SK-N-SH (cell line): ENCODE measurements around the gene BRCA2. TPM values are rescaled to one million over a fixed set of nuclear protein-coding genes. Genes with fewer than 3 reads are reported as not detected.

Experiments
- CTCF ChIA-PET: fragments of 300-600, 350-600 bp; formaldehyde crosslinking; extraction: SDS; loops from one replicate; lab custom pipeline; 2021; lab: Yijun Ruan, JAX
- POLR2A ChIA-PET: fragments of 350-600 bp; sonication (Branson Sonifier 250); formaldehyde crosslinking; extraction: SDS; loops from one replicate; lab custom pipeline; 2020; ENCODE audit warnings: antibody characterized with exemption, inconsistent platforms; lab: Yijun Ruan, JAX
- DNase-seq: peaks from one replicate; pipeline ENCODE4 v3.0.0; 2012
- H2AFZ ChIP-seq: fragments of 200-600 bp; sonication (generic); 2 replicates; pipeline ENCODE4 v1.8.1; 2016; ENCODE audit warnings: antibody characterized with exemption, mild to moderate bottlenecking, low read depth
- H3F3A ChIP-seq: fragments of 200-600 bp; sonication (generic); replicated peaks from 2 replicates; pipeline ENCODE3; 2016; ENCODE audit warnings: antibody characterized with exemption, mild to moderate bottlenecking; ENCODE audit not compliant: insufficient read depth
- H3K27ac ChIP-seq, 2 experiments: fragments of 200-500 bp in 1 of 2; fragments of 200-600 bp in 1 of 2; sonication (Bioruptor generic) in 1 of 2; sonication (generic), shearing (Covaris generic) in 1 of 2; 2 replicates each; pipeline versions ENCODE4 v1.5.1 to v1.6.1; 2014 to 2016; ENCODE audit warnings: low read depth in 2 of 2, inconsistent platforms in 1 of 2, low read length in 1 of 2, mild to moderate bottlenecking in 1 of 2, mixed read lengths in 1 of 2
- H3K27me3 ChIP-seq: fragments of 200-600 bp; sonication (generic), shearing (Covaris generic); 2 replicates; pipeline ENCODE4 v1.6.1; 2016; ENCODE audit warnings: mixed run types; ENCODE audit not compliant: insufficient read depth
- H3K36me3 ChIP-seq, 2 experiments: fragments of 200-500 bp in 1 of 2; fragments of 200-600 bp in 1 of 2; sonication (Bioruptor generic) in 1 of 2; sonication (generic) in 1 of 2; replicated peaks in 1 of 2; 2 replicates each; pipeline versions ENCODE3 to v1.5.1; 2014 to 2016; ENCODE audit warnings: low read length in 1 of 2, mild to moderate bottlenecking in 1 of 2; ENCODE audit not compliant: insufficient read depth in 2 of 2, control insufficient read depth in 1 of 2
- H3K4me1 ChIP-seq, 2 experiments: fragments of 200-500 bp in 1 of 2; fragments of 200-600 bp in 1 of 2; sonication (Bioruptor generic) in 1 of 2; sonication (generic), shearing (Covaris generic) in 1 of 2; 2 replicates each; pipeline versions ENCODE4 v1.5.1 to v1.6.1; 2014 to 2016; ENCODE audit warnings: low read depth in 1 of 2, low read length in 1 of 2, mixed run types in 1 of 2; ENCODE audit not compliant: insufficient read depth in 2 of 2, control insufficient read depth in 1 of 2
- H3K4me2 ChIP-seq: fragments of 200-600 bp; sonication (generic), shearing (Covaris generic); 2 replicates; pipeline ENCODE4 v1.6.1; 2017; ENCODE audit warnings: mixed run types
- H3K4me3 ChIP-seq, 2 experiments: fragments of 200-500 bp in 1 of 2; fragments of 200-600 bp in 1 of 2; sonication (Bioruptor generic) in 1 of 2; sonication (generic), shearing (Covaris generic) in 1 of 2; 2 replicates each; pipeline versions ENCODE4 v1.5.1 to v1.8.1; 2014 to 2016; ENCODE audit warnings: low read depth in 2 of 2, inconsistent platforms in 1 of 2, low read length in 1 of 2, mild to moderate bottlenecking in 1 of 2, mixed read lengths in 1 of 2, moderate library complexity in 1 of 2
- H3K79me2 ChIP-seq: fragments of 200-600 bp; sonication (generic); 2 replicates; pipeline ENCODE4 v1.8.1; 2017; ENCODE audit warnings: mild to moderate bottlenecking; ENCODE audit not compliant: insufficient read depth
- H3K9ac ChIP-seq: fragments of 200-600 bp; sonication (generic); 2 replicates; pipeline ENCODE4 v1.6.1; 2017; ENCODE audit warnings: mixed run types
- H3K9me2 ChIP-seq: fragments of 200-600 bp; sonication (generic); 2 replicates; pipeline ENCODE4 v1.6.1; 2017; ENCODE audit warnings: mixed run types
- H3K9me3 ChIP-seq: fragments of 200-600 bp; sonication (generic); 2 replicates; pipeline ENCODE4 v1.6.1; 2017; ENCODE audit warnings: mixed run types, mild to moderate bottlenecking, moderate library complexity
- H4K20me1 ChIP-seq: fragments of 200-600 bp; sonication (generic); 2 replicates; pipeline ENCODE4 v1.6.1; 2017; ENCODE audit warnings: mild to moderate bottlenecking, mixed run types; ENCODE audit not compliant: insufficient read depth
- CHD2 ChIP-seq: fragments of 150-350 bp; IDR thresholded peaks from 2 replicates; pipeline ENCODE4 v1.6.1; 2018; ENCODE audit warnings: low read length; ENCODE audit not compliant: partially characterized antibody
- CTCF ChIP-seq: fragments of 200-600 bp; sonication (generic); IDR thresholded peaks from 2 replicates; pipeline ENCODE4 v1.6.1; 2017; ENCODE audit warnings: antibody characterized with exemption, mild to moderate bottlenecking, moderate library complexity
- NFIC ChIP-seq: IDR thresholded peaks from 2 replicates; pipeline ENCODE4 v1.4.0; 2012; ENCODE audit warnings: borderline replicate concordance
- RAD21 ChIP-seq: IDR thresholded peaks from 2 replicates; pipeline ENCODE4 v1.6.1; 2012; ENCODE audit warnings: mild to moderate bottlenecking, low read length
- SMC3 ChIP-seq: IDR thresholded peaks from 2 replicates; pipeline ENCODE4 v1.6.1; 2012; ENCODE audit warnings: low read depth, low read length, improper control_type of control experiment
- WGBS: methylation state at CpG from one replicate; pipeline ENCODE4 v1.1.6; 2017; ENCODE audit warnings: low lambda C conversion rate; 5-methylcytosine and 5-hydroxymethylcytosine counted together
- polyA plus RNA-seq, 3 experiments: library from polyadenylated mRNA; depleted of rRNA; stranded (reverse); fragments of >200 nt; gene quantifications; 2 replicates each; pipeline ENCODE4 v1.2.3, GENCODE V29; 2012

BRCA2 gene
- polyA plus RNA-seq, 1 of the 3 experiments (the other 2 are of a cell fraction): 1.6 TPM

GRCh38 chr13:32310134-32310706, 5.1 kb upstream of the BRCA2 start:
- H3K4me1 ChIP-seq: peaks cover 0 to 6% of the 10 kb centered on the region in 2 experiments; a peak in 1 of 4 replicates
- peak overlapping the region; percentile 70 for H2AFZ ChIP-seq
- H3K9me3 ChIP-seq: no peaks in the 10 kb centered on the region
- ChIA-PET POLR2A (no interaction called here), CTCF (no interaction called here)
- no peaks in the 10 kb centered on the region for H4K20me1 ChIP-seq
- no peak overlapping the region for H3K9ac ChIP-seq
- no peaks in the 10 kb centered on the region for H3K36me3 ChIP-seq
- 48% methylated on average over 12 of the region's 12 CpGs for WGBS
- H3F3A ChIP-seq: no peaks in the 10 kb centered on the region
- H3K79me2 ChIP-seq: no peaks in the 10 kb centered on the region
- no peak overlapping the region for H3K4me2 ChIP-seq
- no peak overlapping the region for H3K27ac ChIP-seq
- no peaks in the 10 kb centered on the region for H3K9me2 ChIP-seq
- TF ChIP-seq CTCF (peak; percentile 79), RAD21 (peak; percentile 69), CHD2 (no peak), SMC3 (peak; percentile 60)
- DNase-seq: peak; percentile 47
- H3K27me3 ChIP-seq: no peaks in the 10 kb centered on the region
- H3K4me3 ChIP-seq: peak overlapping the region in 1 of 2 experiments; percentile 27; a peak in 1 of 4 replicates

- CTCF ChIA-PET: interaction anchor here (2.7 to 3.4 kb wide), 2 partner anchors 292 to 401 kb away, joined by 7 to 17 read pairs; no protein-coding TSS in a partner anchor
- no peaks in the 10 kb centered on the region for H3K9me3 ChIP-seq
- no peak for TF ChIP-seq NFIC
Measured at GRCh38 chr13:32311188-32311897, 4.0 kb upstream of the BRCA2 start.

More at GRCh38 chr13:32311188-32311897, 4.0 kb upstream of the BRCA2 start:
- DNase-seq: no peak
- no peaks in the 10 kb centered on the region for H3F3A ChIP-seq
- POLR2A ChIA-PET: no interaction called here
- H3K4me3 ChIP-seq: no peak overlapping the region
- no peak overlapping the region for H2AFZ ChIP-seq
- H3K4me1 ChIP-seq: peaks cover 0 to 6% of the 10 kb centered on the region in 2 experiments; a peak in 2 of 4 replicates
- H3K27me3 ChIP-seq: no peaks in the 10 kb centered on the region
- H3K9ac ChIP-seq: no peak overlapping the region
- H3K9me2 ChIP-seq: no peaks in the 10 kb centered on the region
- no peak overlapping the region for H3K4me2 ChIP-seq
- 92% methylated on average over 26 of the region's 36 CpGs for WGBS
- H3K36me3 ChIP-seq: no peaks in the 10 kb centered on the region
- no peak overlapping the region for H3K27ac ChIP-seq
- no peaks in the 10 kb centered on the region for H4K20me1 ChIP-seq
- peaks cover 6% of the 10 kb centered on the region; the same call in 1 of the 2 replicates for H3K79me2 ChIP-seq
